Right lobe of liver (tissue), 4 donors: Measurements from ENCODE around the gene SLC38A8.

Experiments
- POLR2A ChIP-seq: fragments of 450-650 bp; IDR thresholded peaks from one replicate; pipeline ENCODE4 v1.6.1; 2017; ENCODE audit warnings: antibody characterized with exemption, mild to moderate bottlenecking
- TF ChIP-seq, protein P1 (sequence below), 4 donors: fragments of 200-600 bp in 3 of 4; fragments of 450-650 bp in 1 of 4; IDR thresholded peaks; one replicate each; pipeline versions ENCODE4 v1.5.1 to v1.8.0; 2016 to 2022; ENCODE audit warnings: antibody characterized with exemption in 4 of 4, mild to moderate bottlenecking in 2 of 4
- donor health status: DM: no; HTN: no; CAD: no.
- donor health status: DM: no; HTN: no; CAD: no.
- donor health status: DM: no; HTN: yes; CAD: no.

DNA sequence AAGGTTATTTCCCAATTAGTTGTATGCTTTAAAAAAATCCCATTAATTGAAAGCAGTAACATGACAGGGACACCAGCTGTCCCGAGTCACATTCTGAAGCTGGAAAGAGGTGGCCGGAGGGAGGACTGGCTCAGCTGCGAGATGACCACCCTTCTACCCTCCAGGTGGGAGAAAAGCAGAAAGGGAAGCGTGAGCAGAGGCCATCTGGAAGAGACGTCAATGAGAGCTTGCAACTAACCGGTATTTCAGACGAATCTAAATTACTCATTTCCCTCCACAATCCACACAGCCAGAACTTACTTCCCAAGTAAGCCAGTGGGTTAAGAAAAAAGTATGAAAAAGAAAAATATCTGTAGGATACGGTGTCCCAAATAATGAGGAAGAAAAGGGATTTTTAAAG is 28.5 kb upstream of the SLC38A8 start:
- TF ChIP-seq POLR2A, result no peak
- TF ChIP-seq, protein P1, sequence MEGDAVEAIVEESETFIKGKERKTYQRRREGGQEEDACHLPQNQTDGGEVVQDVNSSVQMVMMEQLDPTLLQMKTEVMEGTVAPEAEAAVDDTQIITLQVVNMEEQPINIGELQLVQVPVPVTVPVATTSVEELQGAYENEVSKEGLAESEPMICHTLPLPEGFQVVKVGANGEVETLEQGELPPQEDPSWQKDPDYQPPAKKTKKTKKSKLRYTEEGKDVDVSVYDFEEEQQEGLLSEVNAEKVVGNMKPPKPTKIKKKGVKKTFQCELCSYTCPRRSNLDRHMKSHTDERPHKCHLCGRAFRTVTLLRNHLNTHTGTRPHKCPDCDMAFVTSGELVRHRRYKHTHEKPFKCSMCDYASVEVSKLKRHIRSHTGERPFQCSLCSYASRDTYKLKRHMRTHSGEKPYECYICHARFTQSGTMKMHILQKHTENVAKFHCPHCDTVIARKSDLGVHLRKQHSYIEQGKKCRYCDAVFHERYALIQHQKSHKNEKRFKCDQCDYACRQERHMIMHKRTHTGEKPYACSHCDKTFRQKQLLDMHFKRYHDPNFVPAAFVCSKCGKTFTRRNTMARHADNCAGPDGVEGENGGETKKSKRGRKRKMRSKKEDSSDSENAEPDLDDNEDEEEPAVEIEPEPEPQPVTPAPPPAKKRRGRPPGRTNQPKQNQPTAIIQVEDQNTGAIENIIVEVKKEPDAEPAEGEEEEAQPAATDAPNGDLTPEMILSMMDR (IDR thresholded peaks at IDR 0.05), result no peak
